Colonic mucosa (tissue), 4 donors: ENCODE results near the gene KPNA6. TPM values are rescaled to one million over a fixed set of nuclear protein-coding genes. Genes with fewer than 3 reads are reported as not detected.

Source experiments
- DNase-seq: peaks from one replicate; pipeline ENCODE4 v3.0.0-alpha.2; 2020
- H3K27ac ChIP-seq: fragments of 200-600 bp; one replicate; pipeline ENCODE4 v1.8.0; 2021
- H3K27me3 ChIP-seq: fragments of 200-600 bp; one replicate; pipeline ENCODE4 v1.8.0; 2021
- H3K36me3 ChIP-seq: fragments of 200-600 bp; one replicate; pipeline ENCODE4 v1.8.0; 2021
- H3K4me1 ChIP-seq: fragments of 200-600 bp; one replicate; pipeline ENCODE4 v1.8.0; 2021; ENCODE audit warnings: mild to moderate bottlenecking
- H3K4me3 ChIP-seq: fragments of 200-600 bp; one replicate; pipeline ENCODE4 v1.8.0; 2021
- H3K9ac ChIP-seq, 2 donors: one replicate each; pipeline ENCODE4 v1.7.0; 2013; ENCODE audit warnings: control low read depth in 2 of 2, low read depth in 2 of 2, low read length in 2 of 2
- H3K9me3 ChIP-seq: fragments of 200-600 bp; one replicate; pipeline ENCODE4 v1.8.0; 2021
- intact Hi-C: fragments of 100-400 bp; cut with DNase I; formaldehyde crosslinking; loops from one replicate; pipeline ENCODE4 v1.14.1; 2022
- total RNA-seq, 2 donors: library from RNA; stranded (reverse); fragmentation: NEBNext Ultra II Directional in 1 of 2; extraction: Animal tissue kit (Norgen Biotek cat#: 25700) in 1 of 2; gene quantifications; one replicate each; pipeline ENCODE4 v1.2.1, GENCODE V29; 2021
- TF ChIP-seq, protein P1 (sequence below): fragments of 200-600 bp; IDR thresholded peaks from one replicate; pipeline ENCODE4 v1.8.0; 2022; ENCODE audit warnings: antibody characterized with exemption, mild to moderate bottlenecking
- donor health status: healthy.
- donor health status: DM: no; HTN: no; CAD: no.
- donor health status: DM: no; HTN: no; CAD: no.

The KPNA6 gene
- total RNA-seq, 2 donors from 2014 or later: 56.7 to 66.9 TPM

GRCh38 chr1:32066489-32066873 is 41.4 kb upstream of the KPNA6 start:
- Histone ChIP-seq H3K27ac (no peak overlapping the region), H3K4me1 (no peaks in the 10 kb centered on the region), H3K9ac (no peak overlapping the region), H3K9me3 (no peaks in the 10 kb centered on the region), H3K36me3 (no peaks in the 10 kb centered on the region), H3K4me3 (no peak overlapping the region), H3K27me3 (no peaks in the 10 kb centered on the region)
- intact Hi-C loops: loop anchor here (10.0 kb wide), 1 partner anchor 92 kb away; no protein-coding TSS in a partner anchor
- TF ChIP-seq, protein P1, sequence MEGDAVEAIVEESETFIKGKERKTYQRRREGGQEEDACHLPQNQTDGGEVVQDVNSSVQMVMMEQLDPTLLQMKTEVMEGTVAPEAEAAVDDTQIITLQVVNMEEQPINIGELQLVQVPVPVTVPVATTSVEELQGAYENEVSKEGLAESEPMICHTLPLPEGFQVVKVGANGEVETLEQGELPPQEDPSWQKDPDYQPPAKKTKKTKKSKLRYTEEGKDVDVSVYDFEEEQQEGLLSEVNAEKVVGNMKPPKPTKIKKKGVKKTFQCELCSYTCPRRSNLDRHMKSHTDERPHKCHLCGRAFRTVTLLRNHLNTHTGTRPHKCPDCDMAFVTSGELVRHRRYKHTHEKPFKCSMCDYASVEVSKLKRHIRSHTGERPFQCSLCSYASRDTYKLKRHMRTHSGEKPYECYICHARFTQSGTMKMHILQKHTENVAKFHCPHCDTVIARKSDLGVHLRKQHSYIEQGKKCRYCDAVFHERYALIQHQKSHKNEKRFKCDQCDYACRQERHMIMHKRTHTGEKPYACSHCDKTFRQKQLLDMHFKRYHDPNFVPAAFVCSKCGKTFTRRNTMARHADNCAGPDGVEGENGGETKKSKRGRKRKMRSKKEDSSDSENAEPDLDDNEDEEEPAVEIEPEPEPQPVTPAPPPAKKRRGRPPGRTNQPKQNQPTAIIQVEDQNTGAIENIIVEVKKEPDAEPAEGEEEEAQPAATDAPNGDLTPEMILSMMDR: no peak
- DNase-seq: peak; percentile 62

- intact Hi-C loops: loop anchor here (10.0 kb wide), 1 partner anchor 94 kb away; no protein-coding TSS in a partner anchor
- no peak overlapping the region for H3K9ac ChIP-seq
These were observed 38.8 kb upstream of the KPNA6 start for GRCh38 chr1:32068957-32069588.

DNA sequence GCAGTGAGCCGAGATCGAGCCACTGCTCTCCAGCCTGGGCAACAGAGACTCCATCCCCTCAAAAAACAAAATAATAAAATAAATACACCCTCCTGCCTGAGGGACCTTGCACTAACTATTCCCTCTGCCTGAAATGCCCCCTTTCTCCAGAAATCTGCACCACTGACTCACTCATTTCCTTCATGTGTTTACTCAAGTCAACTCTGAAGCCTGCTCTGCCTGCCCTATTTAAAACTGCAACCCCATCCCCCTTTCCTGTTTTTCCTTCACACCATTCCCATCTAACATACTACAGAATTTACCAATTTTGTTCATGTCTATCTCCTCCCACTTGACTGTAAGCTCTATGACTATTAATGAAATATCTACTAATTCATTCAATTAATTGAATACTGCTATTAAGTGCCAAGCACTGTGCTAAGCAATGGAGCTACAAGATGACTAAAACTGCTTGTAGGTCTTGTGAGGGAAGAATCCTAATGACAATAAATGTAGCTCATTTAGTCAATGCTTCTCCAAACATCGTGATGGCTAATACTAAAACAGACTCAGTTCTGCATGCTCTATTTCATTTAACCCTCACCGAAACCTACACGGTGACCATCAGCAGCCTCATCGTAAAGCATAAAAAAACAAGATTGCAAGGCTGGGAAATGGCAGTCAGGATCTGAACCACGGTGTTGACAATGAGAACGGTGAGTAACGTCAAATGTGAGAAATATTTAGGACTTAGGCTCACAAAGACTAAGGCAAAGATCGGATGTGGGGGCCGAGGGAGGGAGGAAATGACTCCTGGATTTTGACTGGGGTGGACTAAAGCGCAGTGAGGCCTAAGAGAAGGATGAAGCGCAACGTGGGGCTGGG is 35.9 kb upstream of the KPNA6 start:
- intact Hi-C loops: no loop called here
- no peaks in the 10 kb centered on the region for H3K27me3 ChIP-seq
- TF ChIP-seq, protein P1: no peak
- H3K4me3 ChIP-seq: peak overlapping the region; percentile 71
- peaks cover 5% of the 10 kb centered on the region for H3K36me3 ChIP-seq
- DNase-seq: no peak
- H3K4me1 ChIP-seq: no peaks in the 10 kb centered on the region
- H3K9ac ChIP-seq: peak overlapping the region; percentile 76 to 79
- H3K27ac ChIP-seq: peak overlapping the region; percentile 94
- H3K9me3 ChIP-seq: no peaks in the 10 kb centered on the region

More at GRCh38 chr1:32068957-32069588, 38.8 kb upstream of the KPNA6 start:
- Histone ChIP-seq H3K9me3 (no peaks in the 10 kb centered on the region), H3K36me3 (no peaks in the 10 kb centered on the region), H3K27me3 (no peaks in the 10 kb centered on the region), H3K4me3 (no peak overlapping the region), H3K27ac (no peak overlapping the region), H3K4me1 (no peaks in the 10 kb centered on the region)
- TF ChIP-seq, protein P1: no peak
- no peak for DNase-seq

DNA sequence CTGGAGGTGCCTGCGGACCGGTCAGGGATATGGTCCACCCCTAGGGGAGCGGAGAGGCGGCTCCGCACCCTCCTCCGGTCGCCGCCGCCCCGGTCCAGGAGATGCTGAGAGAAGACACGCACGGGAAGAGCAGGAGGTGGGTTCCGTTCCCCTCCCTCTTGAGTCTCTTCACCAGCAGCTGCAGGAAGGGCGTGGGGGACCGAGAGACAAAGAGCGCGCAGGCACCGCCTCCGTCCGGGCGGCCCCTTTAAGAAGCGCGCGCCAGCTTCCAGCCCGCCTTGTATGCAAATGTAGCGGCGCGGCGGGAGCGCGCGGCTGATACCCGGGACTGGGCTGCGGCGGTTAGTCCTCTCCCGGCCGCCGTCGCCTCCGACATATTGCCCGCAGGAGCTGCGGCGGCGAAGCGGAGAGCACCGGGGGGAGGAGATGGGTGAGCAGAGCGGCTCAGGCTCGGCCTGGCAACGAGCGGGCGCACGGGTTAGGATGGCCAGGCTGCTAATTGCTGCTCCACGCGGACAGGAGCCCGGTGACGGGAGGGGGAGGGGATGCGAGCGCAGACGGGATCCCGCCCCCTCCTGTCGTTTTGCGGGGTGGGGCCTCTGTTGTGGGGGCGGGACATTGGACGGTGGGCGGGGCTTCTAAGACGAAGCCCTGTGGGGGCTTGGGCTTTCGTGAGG is 35.1 kb upstream of the KPNA6 start, which contains the start of gene TMEM39B:
TMEM39B (plus strand) TSS at position 318 of the 677 bp plus-strand sequence; CDS start at position 427, 109 bp downstream.
- peak within 1 kb of the TSS; percentile 94 for H3K27ac ChIP-seq
- no peaks in the 10 kb centered on the region for H3K4me1 ChIP-seq
- intact Hi-C loops: no loop called here

More for the DNA sequence above, 35.1 kb upstream of the KPNA6 start, which contains the start of gene TMEM39B:
- peaks cover 5% of the 10 kb centered on the region for H3K36me3 ChIP-seq
- H3K9me3 ChIP-seq: no peaks in the 10 kb centered on the region
- DNase-seq: peak; percentile 95
- H3K27me3 ChIP-seq: no peaks in the 10 kb centered on the region
- H3K4me3 ChIP-seq: peak within 1 kb of the TSS; percentile 71
- H3K9ac ChIP-seq: peak within 1 kb of the TSS; percentile 76 to 79
- TF ChIP-seq, protein P1: no peak
